AG04450 (cell line): ENCODE results near the gene ZCCHC2. TPM values are rescaled to one million over a fixed set of nuclear protein-coding genes. Genes with fewer than 3 reads are reported as not detected.

Experiments
- CTCF ChIA-PET: fragments of 300-600, 350-600 bp; formaldehyde crosslinking; extraction: SDS; loops from one replicate; lab custom pipeline; 2022; ENCODE audit warnings: antibody characterized with exemption, inconsistent platforms; lab: Charles Lee
- POLR2A ChIA-PET: fragments of 350-600 bp; formaldehyde crosslinking; extraction: SDS; loops from one replicate; lab custom pipeline; 2021; ENCODE audit warnings: antibody characterized with exemption, inconsistent platforms; lab: Yijun Ruan, JAX
- DNase-seq: peaks from one replicate; pipeline ENCODE4 v3.0.0-alpha.2; 2011; ENCODE audit warnings: low read depth, low spot score
- H3K27ac ChIP-seq: one replicate; pipeline ENCODE4 v1.5.1; 2012; ENCODE audit warnings: low read depth, low read length, control low read depth
- H3K27me3 ChIP-seq: one replicate; pipeline ENCODE4 v1.6.0; 2012; ENCODE audit warnings: low read length; ENCODE audit not compliant: control insufficient read depth, insufficient read depth
- H3K4me3 ChIP-seq: 2 replicates; pipeline ENCODE4 v1.5.1; 2011; ENCODE audit warnings: mild to moderate bottlenecking, low read depth, low read length, control low read depth
- H3K9me3 ChIP-seq: 2 replicates; pipeline ENCODE4 v1.5.1; 2012; ENCODE audit warnings: low read length; ENCODE audit not compliant: control insufficient read depth, insufficient read depth
- polyA plus RNA-seq: library from polyadenylated mRNA; depleted of rRNA; stranded (reverse); fragments of >200 nt; gene quantifications from 2 replicates; pipeline ENCODE4 v1.2.3, GENCODE V29; 2011
- TF ChIP-seq, protein P1 (sequence below): IDR thresholded peaks from 2 replicates; pipeline ENCODE4 v1.5.1; 2011; ENCODE audit warnings: low read depth, low read length, control low read depth, inconsistent platforms

Gene ZCCHC2
- polyA plus RNA-seq, 1 experiment, result 5.8 TPM

DNA sequence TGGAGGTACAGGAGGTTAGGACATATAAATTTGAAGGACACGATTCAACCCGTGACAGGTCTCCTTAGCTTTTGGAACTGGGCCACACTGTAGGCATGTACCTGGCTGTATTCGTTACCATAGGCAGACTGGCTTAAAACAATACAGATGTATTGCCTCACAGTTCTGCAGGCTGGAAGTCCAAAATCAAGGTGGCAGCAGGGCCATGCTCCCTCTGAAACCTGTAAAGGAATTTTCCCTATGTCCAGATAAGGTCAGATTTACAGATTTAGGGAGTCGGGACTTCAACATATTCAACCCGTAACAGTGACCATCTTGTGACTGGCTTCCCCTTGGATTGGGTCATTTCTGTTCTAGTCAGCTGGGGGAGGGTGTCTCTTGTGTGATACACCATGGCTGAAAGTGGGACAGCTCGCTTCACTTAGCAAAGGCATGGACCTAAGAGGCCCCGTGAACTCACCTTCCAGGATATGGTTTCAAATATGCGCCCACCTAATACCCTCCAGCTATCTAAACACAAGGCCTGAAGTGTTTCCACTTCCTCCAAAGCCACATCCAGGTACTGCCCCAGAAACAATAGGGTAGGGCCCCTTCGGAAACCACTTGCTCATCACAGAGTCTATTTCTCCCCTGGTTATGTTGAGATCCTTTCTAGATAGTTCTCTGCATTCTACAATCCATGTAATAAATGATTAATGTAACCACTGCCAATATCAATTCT, 85.0 kb downstream of the ZCCHC2 start:
- ChIA-PET POLR2A (no interaction called here), CTCF (interaction anchor here (2.1 to 2.5 kb wide), 2 partner anchors 22 to 24 kb away, joined by 6 to 8 read pairs; no protein-coding TSS in a partner anchor)
- H3K27me3 ChIP-seq, result peaks cover 34% of the 10 kb centered on the region
- peaks cover 3% of the 10 kb centered on the region; the same call in 1 of the 2 replicates for H3K9me3 ChIP-seq
- H3K4me3 ChIP-seq, result no peak overlapping the region
- DNase-seq, result no peak
- no peak overlapping the region for H3K27ac ChIP-seq
- TF ChIP-seq, protein P1, sequence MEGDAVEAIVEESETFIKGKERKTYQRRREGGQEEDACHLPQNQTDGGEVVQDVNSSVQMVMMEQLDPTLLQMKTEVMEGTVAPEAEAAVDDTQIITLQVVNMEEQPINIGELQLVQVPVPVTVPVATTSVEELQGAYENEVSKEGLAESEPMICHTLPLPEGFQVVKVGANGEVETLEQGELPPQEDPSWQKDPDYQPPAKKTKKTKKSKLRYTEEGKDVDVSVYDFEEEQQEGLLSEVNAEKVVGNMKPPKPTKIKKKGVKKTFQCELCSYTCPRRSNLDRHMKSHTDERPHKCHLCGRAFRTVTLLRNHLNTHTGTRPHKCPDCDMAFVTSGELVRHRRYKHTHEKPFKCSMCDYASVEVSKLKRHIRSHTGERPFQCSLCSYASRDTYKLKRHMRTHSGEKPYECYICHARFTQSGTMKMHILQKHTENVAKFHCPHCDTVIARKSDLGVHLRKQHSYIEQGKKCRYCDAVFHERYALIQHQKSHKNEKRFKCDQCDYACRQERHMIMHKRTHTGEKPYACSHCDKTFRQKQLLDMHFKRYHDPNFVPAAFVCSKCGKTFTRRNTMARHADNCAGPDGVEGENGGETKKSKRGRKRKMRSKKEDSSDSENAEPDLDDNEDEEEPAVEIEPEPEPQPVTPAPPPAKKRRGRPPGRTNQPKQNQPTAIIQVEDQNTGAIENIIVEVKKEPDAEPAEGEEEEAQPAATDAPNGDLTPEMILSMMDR, result no peak

DNA sequence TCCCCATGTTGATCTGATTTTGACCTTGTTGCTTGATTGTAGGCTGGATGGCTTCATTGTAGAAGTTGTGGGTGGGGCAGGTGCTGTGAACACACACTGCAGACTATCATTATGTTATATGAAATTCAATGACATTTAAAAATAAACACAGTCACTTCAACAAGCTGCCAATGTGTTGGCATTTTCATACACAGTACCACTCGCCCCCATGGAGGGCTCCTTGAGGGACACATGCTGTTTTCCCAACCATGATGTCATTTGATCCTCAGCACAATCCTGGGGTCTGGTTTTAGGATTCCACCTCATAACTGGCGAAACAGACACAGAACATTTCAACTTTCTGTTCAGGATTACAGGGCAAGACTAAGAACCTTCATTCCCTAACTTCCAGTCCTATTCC, 86.9 kb downstream of the ZCCHC2 start:
- Histone ChIP-seq H3K9me3 (peaks cover 3% of the 10 kb centered on the region; the same call in 1 of the 2 replicates), H3K27ac (no peak overlapping the region), H3K4me3 (no peak overlapping the region), H3K27me3 (peaks cover 27% of the 10 kb centered on the region)
- no peak for DNase-seq
- ChIA-PET POLR2A (no interaction called here), CTCF (interaction anchor here (1.0 to 1.5 kb wide), 2 partner anchors 23 to 26 kb away, joined by 3 read pairs; no protein-coding TSS in a partner anchor)
- TF ChIP-seq, protein P1, result no peak

DNA sequence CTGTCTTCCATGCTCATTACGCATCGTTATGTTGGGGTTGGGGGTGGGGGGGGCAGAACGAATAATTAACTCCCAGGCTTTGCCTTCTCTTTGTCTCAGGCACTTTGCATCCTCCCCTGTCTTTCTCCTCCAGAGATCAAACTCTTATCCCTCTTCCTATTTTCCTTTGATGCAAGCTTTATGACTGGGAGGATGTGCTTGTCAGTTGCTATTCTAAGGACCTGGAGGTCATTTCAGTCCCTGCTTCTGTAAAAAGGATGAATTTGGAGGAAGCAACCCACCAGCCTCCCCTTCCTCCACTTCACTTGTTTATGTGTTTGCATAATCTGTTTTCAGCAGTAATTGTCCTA, 87.5 kb downstream of the ZCCHC2 start:
- peaks cover 27% of the 10 kb centered on the region for H3K27me3 ChIP-seq
- DNase-seq, result no peak
- TF ChIP-seq, protein P1, result no peak
- no peak overlapping the region for H3K27ac ChIP-seq
- H3K9me3 ChIP-seq, result peaks cover 3% of the 10 kb centered on the region; the same call in 1 of the 2 replicates
- H3K4me3 ChIP-seq, result no peak overlapping the region
- ChIA-PET POLR2A (no interaction called here), CTCF (interaction anchor here (1.0 kb wide), 1 partner anchor 24 kb away, joined by 3 read pairs; no protein-coding TSS in a partner anchor)

DNA sequence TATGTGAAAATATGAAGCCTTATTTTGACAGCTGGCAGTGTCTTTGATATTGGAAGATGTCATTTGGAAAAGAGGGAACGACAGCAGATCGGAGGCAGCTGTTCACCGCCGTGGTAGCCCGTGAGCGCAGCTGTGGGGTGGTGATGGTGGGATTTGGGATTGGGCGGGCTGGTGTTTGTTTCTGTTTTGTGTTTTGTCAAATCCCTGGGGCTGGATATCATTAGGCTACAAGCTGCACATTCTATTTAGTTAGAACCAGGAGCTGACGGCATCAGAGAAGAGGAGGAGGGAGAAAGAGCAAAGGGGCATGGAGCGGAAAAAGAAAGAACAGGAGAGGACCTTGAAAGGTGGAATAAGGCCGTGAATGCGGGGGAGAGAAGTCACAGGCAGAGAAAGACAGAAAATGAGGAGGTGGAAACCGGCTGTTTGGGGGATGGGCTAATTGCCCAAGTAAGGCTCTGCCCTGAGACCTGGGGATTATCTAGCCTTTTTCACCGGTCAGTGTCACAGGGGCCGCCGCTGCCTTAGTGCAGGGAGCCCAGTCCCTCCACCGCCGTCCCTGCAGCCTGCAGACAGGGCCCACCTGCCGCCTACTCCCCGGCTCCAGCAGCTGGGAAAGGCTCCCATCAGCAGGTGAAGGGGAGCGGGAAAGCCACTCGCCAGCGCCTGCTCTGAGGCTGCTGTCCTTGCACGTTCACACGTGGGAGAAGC, 88.0 kb downstream of the ZCCHC2 start:
- TF ChIP-seq, protein P1, result no peak
- DNase-seq, result no peak
- POLR2A ChIA-PET, result no interaction called here

More for the DNA sequence above, 88.0 kb downstream of the ZCCHC2 start:
- Histone ChIP-seq H3K27ac (no peak overlapping the region), H3K9me3 (peaks cover 3% of the 10 kb centered on the region; the same call in 1 of the 2 replicates), H3K4me3 (peak overlapping the region; percentile 7; the same call in 1 of the 2 replicates), H3K27me3 (peaks cover 27% of the 10 kb centered on the region)
- CTCF ChIA-PET, result interaction anchor here (1.2 kb wide), 1 partner anchor 24 kb away, joined by 4 read pairs; no protein-coding TSS in a partner anchor
